Fibroblast of skin of left quadriceps (primary cell): ENCODE measurements around the gene CDC42BPB.

Source experiments
- DNase-seq, 2 experiments: peaks; one replicate each; pipeline ENCODE4 v3.0.0-alpha.2; 2013; ENCODE audit warnings: low read depth in 2 of 2

CDC42BPB gene

DNA sequence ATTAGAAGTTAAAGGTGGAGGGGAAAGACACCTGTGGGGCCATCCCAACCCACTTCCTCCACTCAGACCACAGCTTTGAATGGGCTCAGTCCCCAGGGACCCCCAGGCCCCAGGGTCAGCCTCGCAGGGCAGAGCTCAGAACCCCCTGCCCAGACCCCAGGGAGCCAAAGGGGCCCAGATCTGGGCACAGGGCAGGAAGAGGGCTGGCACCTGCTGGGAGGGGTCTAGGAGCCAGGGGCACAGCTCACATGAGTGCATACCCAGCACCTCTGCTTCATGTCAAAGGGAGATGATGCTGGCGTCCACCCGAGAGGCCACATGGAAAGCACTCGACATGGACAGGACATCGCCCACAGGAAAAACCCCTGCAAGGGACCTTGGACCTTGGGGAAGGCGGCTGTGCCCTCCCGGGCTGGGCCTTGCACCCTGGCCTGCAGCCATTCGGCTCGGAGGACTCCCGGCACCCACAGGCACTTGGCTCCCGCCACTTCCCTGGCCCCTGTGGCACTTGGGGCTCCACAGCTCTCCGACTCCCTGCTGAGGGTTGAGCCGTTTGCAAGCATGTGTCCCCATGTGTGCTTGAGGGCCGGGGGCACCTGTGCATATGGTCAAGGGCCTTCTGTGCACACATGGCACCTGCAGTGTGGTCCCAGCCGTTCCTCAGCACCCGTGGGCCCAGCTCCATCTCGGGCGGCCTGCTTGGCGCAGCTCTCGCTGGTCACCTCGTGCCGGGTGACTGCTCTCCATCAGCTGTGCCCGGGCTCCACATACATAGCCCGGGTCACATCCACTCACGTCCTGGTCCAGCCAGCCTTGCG lies 142.7 kb downstream of the CDC42BPB start:
- DNase-seq: no peak

- DNase-seq: no peak
Measured at GRCh38 chr14:102913341-102914211, 143.8 kb downstream of the CDC42BPB start.

DNA sequence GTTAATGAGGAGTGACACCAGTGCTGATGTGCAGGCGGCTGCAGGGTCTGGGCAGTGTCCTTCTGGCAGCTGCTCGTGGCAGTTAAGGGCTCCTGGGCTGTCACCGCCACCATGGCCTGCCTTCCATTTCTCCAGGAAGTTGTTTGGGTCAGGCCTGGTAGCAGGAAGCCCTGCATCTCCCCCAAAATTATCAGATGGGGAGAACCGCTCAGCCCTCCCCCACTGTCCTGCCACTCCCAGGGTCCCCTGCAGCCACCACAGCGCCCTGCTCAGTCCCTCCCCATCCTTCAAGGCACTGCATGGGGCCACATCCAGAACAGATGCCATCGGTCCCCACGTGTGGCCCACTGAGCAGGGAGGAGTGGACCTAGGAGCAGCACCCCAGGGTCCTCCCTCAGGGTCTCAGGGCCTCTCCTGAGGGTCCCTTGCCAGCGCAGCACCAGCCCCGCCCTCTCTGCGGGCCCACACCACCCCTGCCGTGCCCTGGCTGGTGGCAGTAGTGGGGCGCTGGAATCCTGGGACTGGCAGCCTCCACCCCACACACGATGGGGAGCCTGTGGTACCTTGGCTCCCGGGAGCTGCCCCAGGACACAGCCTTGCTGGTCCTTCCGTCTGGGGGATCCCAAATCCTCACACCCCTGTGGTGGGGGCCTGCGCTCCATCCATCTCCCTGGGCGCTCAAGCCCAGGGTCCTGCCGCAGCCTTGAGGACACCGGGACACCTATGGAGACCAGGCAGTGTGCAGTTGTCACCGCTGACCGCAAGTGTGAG lies 145.2 kb downstream of the CDC42BPB start:
- DNase-seq: no peak

GRCh38 chr14:102911541-102911951 lies 145.8 kb downstream of the CDC42BPB start:
- DNase-seq: no peak

DNA sequence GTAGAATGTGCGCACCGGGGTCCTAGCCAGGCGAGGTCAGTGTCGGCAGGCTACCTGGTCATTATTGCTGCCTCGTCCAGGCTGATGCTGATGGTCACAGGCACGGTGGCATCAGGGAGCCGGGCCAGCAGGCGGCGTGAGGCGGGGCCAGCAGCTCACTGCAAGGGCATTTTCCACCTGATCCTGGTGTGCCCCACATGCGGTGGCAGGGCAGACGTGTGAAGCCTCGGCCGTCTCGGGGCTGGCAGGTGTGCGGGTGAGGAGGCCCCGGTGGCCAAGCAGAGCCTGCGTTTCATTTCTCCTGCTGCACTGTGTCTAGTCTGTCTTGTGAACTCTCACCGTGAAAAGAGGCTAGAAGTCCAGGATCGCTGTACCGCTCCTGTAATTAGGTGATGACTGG lies 146.9 kb downstream of the CDC42BPB start:
- no peak for DNase-seq

DNA sequence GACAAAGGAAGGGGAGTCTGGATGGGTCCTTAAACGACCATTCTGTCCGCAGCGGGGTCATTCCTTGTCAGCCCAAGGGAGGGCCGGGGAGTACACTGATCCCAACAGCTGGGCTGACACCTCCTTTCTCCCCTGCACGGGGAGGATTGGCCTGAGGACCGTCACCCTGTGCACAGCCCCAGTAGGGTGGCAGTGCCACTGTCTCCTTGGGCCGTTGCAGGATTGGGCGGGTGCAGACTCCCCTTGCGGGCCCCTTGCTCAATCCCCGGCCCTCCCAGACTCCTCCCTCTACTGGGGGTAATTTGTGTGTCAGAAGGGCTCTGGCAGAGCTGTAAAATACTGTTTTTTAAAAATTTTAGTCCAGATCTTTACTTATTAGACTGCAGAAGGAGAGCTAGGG lies 147.4 kb downstream of the CDC42BPB start:
- DNase-seq: no peak

- DNase-seq: no peak
Measured at GRCh38 chr14:102909462-102909861, 147.9 kb downstream of the CDC42BPB start.

DNA sequence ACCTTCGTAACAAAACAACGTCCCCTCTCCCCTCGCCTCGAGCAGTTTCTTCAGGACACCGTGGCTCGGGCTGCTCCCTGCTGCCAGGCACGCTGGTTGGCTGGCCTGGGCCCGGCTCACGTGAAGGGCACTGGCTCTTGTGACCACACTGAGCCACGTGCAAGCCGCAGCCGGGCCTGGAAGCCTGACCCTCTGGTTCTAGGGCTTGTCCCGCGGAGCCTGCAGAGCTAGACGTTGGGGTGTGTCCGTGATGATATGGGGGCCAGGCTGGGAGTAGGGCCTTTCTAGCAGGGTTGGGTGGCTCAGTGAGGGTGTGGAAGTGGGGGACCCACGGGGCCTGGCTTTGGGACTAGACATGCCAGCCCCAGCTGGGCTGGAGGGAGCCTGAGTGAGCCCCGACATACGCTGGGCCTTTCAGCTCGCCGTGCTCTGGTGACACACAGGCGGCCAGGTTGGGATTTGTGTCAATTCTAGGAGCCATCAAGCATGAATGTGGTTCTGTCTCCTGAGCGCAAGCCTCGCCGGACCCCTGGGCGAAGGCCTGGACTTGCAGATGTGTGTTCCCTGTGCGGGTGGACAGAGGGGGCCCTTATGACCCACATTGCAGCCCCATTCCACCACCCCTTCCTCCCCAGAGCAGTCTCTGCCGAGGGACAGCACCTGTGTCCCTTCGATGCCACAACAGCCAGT lies 148.4 kb downstream of the CDC42BPB start:
- no peak for DNase-seq

- no peak for DNase-seq
Measured at GRCh38 chr14:102907980-102908730, 149.2 kb downstream of the CDC42BPB start.

DNA sequence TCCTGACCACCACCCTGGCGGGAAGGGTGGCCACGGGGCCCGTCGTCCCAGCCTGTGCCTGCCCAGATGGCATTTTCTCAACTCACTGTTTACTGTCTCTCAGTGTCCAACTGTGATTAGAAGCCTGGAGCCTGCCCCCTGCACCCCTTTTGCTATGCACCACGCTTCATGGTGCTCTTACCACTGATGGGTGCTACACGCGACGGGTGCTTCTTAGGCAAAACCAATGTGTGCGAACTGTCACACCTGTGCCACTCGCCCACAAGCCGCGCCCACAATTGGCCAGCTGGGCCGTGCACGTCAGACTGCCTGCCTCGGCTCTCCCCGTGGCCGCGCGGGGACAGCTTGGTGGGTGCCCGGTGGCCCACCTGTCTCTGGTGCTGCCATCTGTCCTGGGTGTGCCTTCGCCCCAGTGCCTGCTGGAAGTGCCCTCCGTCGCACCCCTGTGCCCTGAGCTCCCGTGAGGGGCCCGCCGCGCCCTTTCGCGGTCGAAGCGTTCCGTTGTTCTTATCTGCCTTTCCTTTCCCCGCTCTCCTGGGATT lies 150.0 kb downstream of the CDC42BPB start:
- no peak for DNase-seq

- DNase-seq: no peak
Measured at GRCh38 chr14:102906616-102907302, 150.6 kb downstream of the CDC42BPB start.

DNA sequence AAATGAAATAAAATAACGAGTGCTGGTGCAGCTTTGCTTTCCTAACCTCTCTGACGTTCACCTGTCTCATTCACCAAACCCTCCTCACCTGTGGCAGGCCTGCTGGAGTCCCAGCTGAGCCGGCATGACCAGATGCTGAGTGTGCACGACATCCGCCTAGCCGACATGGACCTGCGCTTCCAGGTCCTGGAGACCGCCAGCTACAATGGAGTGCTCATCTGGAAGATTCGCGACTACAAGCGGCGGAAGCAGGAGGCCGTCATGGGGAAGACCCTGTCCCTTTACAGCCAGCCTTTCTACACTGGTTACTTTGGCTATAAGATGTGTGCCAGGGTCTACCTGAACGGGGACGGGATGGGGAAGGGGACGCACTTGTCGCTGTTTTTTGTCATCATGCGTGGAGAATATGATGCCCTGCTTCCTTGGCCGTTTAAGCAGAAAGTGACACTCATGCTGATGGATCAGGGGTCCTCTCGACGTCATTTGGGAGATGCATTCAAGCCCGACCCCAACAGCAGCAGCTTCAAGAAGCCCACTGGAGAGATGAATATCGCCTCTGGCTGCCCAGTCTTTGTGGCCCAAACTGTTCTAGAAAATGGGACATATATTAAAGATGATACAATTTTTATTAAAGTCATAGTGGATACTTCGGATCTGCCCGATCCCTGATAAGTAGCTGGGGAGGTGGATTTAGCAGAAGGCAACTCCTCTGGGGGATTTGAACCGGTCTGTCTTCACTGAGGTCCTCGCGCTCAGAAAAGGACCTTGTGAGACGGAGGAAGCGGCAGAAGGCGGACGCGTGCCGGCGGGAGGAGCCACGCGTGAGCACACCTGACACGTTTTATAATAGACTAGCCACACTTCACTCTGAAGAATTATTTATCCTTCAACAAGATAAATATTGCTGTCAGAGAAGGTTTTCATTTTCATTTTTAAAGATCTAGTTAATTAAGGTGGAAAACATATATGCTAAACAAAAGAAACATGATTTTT lies 151.9 kb downstream of the CDC42BPB start:
- no peak for DNase-seq

DNA sequence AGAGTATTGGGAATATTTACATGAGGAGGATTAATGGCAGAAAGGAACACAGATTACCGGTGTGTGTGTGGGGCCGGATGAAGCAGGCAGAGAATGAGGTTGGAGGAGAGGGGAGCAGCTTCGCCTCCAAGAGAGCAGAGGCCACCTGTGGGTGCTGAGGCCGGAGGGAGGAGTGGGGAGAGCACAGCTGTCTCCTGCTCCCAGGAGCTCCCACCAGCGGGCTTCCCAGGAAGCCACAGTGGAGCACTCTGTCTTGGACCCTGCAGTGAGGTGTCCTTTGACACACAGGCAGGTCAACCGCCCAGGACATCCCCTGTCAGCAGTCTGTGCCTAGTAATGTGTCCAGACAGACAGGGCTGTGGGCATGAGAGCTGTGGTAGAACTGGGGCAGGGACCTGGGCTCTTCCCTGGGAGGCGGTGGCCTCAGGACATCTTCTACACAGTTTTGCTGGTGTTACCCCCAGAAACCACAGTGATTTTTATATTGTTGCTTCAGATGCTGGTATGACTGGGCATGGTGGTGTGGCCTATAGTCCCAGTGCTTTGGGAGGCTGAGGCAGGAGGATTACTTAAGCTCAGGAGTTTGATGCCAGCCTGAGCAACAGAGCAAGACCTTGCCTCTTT lies 153.3 kb downstream of the CDC42BPB start:
- DNase-seq: no peak

GRCh38 chr14:102903248-102903888 lies 154.0 kb downstream of the CDC42BPB start:
- no peak for DNase-seq

GRCh38 chr14:102902523-102903247 lies 154.7 kb downstream of the CDC42BPB start:
- DNase-seq: no peak

DNA sequence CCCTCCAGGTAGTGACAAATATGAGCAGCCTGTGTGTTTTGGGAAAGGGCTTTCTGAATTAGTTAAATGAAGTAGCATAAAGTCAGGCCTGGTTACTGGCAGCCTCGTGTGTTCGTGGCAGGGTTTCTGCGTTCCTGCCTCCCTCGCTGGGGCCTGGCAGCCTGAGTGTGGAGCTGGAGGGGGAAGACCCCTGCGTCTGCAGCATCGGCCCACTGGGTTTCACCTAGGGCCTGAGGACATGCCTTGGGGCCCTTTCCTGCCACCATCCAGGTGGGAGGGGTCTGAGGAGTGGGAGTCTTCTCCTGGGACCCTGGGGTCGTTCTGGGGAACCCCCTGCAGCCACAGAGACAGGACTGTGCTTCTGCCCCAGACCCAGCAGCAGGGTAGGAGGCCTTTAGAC lies 155.3 kb downstream of the CDC42BPB start:
- DNase-seq: no peak

DNA sequence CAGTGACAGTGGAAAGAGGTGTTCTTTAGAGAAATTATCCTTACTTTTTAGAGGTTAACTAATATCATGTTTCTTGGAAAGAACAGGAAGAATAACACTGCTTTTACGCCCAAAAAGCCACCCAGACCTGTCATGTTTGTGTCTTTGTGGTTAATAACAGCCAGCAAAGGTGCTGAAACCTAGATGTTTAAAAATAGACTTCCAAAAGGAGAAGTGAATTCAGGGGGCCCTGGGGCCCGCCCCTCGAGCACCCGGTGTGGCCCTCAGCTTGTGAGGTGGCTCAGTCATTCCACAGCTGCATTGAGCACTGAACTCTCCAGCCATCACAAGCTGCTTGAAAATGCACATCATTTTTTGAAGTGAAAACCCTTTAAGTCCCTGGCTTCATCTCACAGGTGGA lies 155.7 kb downstream of the CDC42BPB start:
- no peak for DNase-seq
